AG09309 (cell line): ENCODE results near the gene SPTY2D1.
A peak's percentile ranks its signal among the peaks of the same experiment; 100 is the strongest.

Source experiments
- DNase-seq: peaks from one replicate; pipeline ENCODE4 v3.0.0-alpha.2; 2010; ENCODE audit warnings: low read depth
- H3K4me3 ChIP-seq: 2 replicates; pipeline ENCODE4 v1.5.1; 2011; ENCODE audit warnings: mild to moderate bottlenecking, low read depth, low read length, moderate library complexity; ENCODE audit not compliant: control insufficient read depth
- CTCF ChIP-seq: IDR thresholded peaks from 2 replicates; pipeline ENCODE4 v1.5.1; 2011; ENCODE audit warnings: mild to moderate bottlenecking, low read depth, low read length, inconsistent platforms; ENCODE audit not compliant: insufficient read depth, control insufficient read depth; ENCODE audit errors: missing control alignments

SPTY2D1 gene

GRCh38 chr11:18641677-18642076 is 7.5 kb upstream of the SPTY2D1 start:
- TF ChIP-seq CTCF, result no peak
- no peak overlapping the region for H3K4me3 ChIP-seq
- no peak for DNase-seq

- no peak for DNase-seq
- peak overlapping the region; percentile 82 for H3K4me3 ChIP-seq
These were observed 644 bp downstream of the SPTY2D1 start for GRCh38 chr11:18633256-18634139.

GRCh38 chr11:18632841-18633240 is 1.3 kb downstream of the SPTY2D1 start:
- no peak for DNase-seq
- H3K4me3 ChIP-seq, result peak overlapping the region; percentile 82
- no peak for TF ChIP-seq CTCF

More at GRCh38 chr11:18633256-18634139, 644 bp downstream of the SPTY2D1 start:
- TF ChIP-seq CTCF, result no peak

GRCh38 chr11:18624161-18624560 is 10.0 kb downstream of the SPTY2D1 start:
- DNase-seq, result no peak
- H3K4me3 ChIP-seq, result no peak overlapping the region
- no peak for TF ChIP-seq CTCF

- no peak overlapping the region for H3K4me3 ChIP-seq
- no peak for DNase-seq
- no peak for TF ChIP-seq CTCF
These were observed 10.4 kb downstream of the SPTY2D1 start for GRCh38 chr11:18623707-18624106.

GRCh38 chr11:18618342-18619025 is 15.7 kb downstream of the SPTY2D1 start:
- no peak for TF ChIP-seq CTCF
- no peak for DNase-seq
- no peak overlapping the region for H3K4me3 ChIP-seq
